ENCODE results near the gene AKR1C2. TPM values are rescaled to one million over a fixed set of nuclear protein-coding genes. Genes with fewer than 3 reads are reported as not detected.
"Not testable (repeated sequence)": the region's sequence is repeated elsewhere in the genome, so short reads cannot be mapped to it uniquely, and the experiment has no call there.

AKR1C2 gene
- total RNA-seq, 1 experiment from 2014 or later: 1,997 TPM

DNA sequence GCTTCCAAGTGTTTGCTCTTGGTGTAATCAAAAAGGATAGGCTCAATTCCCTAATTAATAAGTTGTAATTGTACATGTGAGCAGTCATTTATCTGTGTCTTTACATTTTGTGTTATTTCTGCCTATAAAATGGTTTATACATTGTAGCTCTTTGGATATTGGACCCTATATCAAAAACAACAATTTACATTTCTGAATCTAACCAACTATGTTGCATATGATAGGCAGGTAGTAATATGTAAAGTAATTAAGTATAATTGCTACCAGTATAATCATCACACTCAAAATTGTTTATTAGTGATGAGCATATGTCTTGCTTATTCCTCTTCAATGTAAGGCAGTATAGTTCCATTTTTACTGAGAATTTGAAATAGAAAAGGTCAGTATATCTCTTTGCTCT, 26.6 kb downstream of the AKR1C2 start:
- H3K4me3 ChIP-seq: no peak overlapping the region
- H3K27ac ChIP-seq: no peak overlapping the region
- POLR2A ChIA-PET (ENCODE audit: unreplicated experiment): no interaction called here
- H3K9me2 ChIP-seq (ENCODE audit: insufficient read depth): no peaks in the 10 kb centered on the region
- intact Hi-C loops (cut with micrococcal nuclease; ENCODE audit: unreplicated experiment): no loop called here
- peaks cover 21% of the 10 kb centered on the region; the same call in 1 of the 2 replicates for H3F3A ChIP-seq (ENCODE audit: insufficient read depth, low read depth)
- no peak for DNase-seq
- H3K4me2 ChIP-seq: no peak overlapping the region
- no peaks in the 10 kb centered on the region for H4K20me1 ChIP-seq (ENCODE audit: insufficient read depth)
- BruUV-seq (replicated peaks): no TSS peak
- no peak for TF ChIP-seq EZH2 (IDR thresholded peaks at IDR 0.05; ENCODE audit: low read depth)
- no peak for TF ChIP-seq CTCF (conservative IDR thresholded peaks at IDR 0.05)
- H3K27me3 ChIP-seq (ENCODE audit: insufficient read depth, low read depth): no peaks in the 10 kb centered on the region
- peaks cover 6% of the 10 kb centered on the region; the same call in 1 of the 2 replicates for H3K4me1 ChIP-seq (replicated peaks; ENCODE audit: insufficient read depth)
- CTCF ChIA-PET: no interaction called here
- no peaks in the 10 kb centered on the region for H3K9me3 ChIP-seq (ENCODE audit: insufficient read depth, low read depth)
- no peak overlapping the region for H2AFZ ChIP-seq
- no peaks in the 10 kb centered on the region for H3K36me3 ChIP-seq (ENCODE audit: low read depth)
- H3K79me2 ChIP-seq (ENCODE audit: low read depth): no peaks in the 10 kb centered on the region

DNA sequence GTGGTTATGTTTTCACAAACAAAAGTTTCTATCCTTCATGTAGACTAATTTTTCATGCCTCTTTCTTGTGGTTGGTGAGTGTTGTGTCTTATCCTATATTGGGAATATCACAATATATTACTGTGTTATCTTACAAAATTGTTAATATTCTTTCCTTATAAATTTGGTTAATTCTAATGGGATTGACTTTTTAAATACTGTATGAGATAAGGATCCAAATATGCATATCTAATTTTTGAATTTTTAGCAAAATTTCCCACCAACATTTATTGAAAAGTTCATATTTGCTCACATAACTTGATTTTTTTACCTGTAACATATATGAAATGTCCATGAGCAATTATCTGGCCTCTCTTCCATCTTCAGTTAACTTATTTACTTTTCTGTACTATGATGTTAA, 29.3 kb downstream of the AKR1C2 start:
- intact Hi-C loops (cut with micrococcal nuclease; ENCODE audit: unreplicated experiment); H3K4me1 ChIP-seq (replicated peaks; ENCODE audit: insufficient read depth); H3K4me2 ChIP-seq: not testable (repeated sequence)

GRCh38 chr10:4973294-4973693, 30.4 kb downstream of the AKR1C2 start:
- H2AFZ ChIP-seq; H3K27ac ChIP-seq; H3K27me3 ChIP-seq (ENCODE audit: insufficient read depth, low read depth); H3K36me3 ChIP-seq (ENCODE audit: low read depth); POLR2A ChIA-PET (ENCODE audit: unreplicated experiment); H3K9me3 ChIP-seq (ENCODE audit: insufficient read depth, low read depth); H4K20me1 ChIP-seq (ENCODE audit: insufficient read depth); BruUV-seq (replicated peaks); H3K4me2 ChIP-seq; H3F3A ChIP-seq (ENCODE audit: insufficient read depth, low read depth); H3K9me2 ChIP-seq (ENCODE audit: insufficient read depth); H3K4me1 ChIP-seq (replicated peaks; ENCODE audit: insufficient read depth); H3K79me2 ChIP-seq (ENCODE audit: low read depth); CTCF ChIA-PET; DNase-seq; intact Hi-C loops (cut with micrococcal nuclease; ENCODE audit: unreplicated experiment); H3K4me3 ChIP-seq: not testable (repeated sequence)

More for the DNA sequence above, 29.3 kb downstream of the AKR1C2 start:
- CTCF ChIA-PET; H3K79me2 ChIP-seq (ENCODE audit: low read depth); POLR2A ChIA-PET (ENCODE audit: unreplicated experiment); H3K27ac ChIP-seq; H3F3A ChIP-seq (ENCODE audit: insufficient read depth, low read depth); H3K9me3 ChIP-seq (ENCODE audit: insufficient read depth, low read depth); H3K27me3 ChIP-seq (ENCODE audit: insufficient read depth, low read depth); H4K20me1 ChIP-seq (ENCODE audit: insufficient read depth); DNase-seq; H3K9me2 ChIP-seq (ENCODE audit: insufficient read depth); H3K4me3 ChIP-seq; H3K36me3 ChIP-seq (ENCODE audit: low read depth); BruUV-seq (replicated peaks); H2AFZ ChIP-seq: not testable (repeated sequence)

- TSS peak; percentile 0 for BruUV-seq (replicated peaks)
- DNase-seq; H3K4me3 ChIP-seq; H3K4me1 ChIP-seq (replicated peaks; ENCODE audit: insufficient read depth); H4K20me1 ChIP-seq (ENCODE audit: insufficient read depth); H2AFZ ChIP-seq; H3K27ac ChIP-seq; H3F3A ChIP-seq (ENCODE audit: insufficient read depth, low read depth); H3K4me2 ChIP-seq; CTCF ChIA-PET; H3K9me2 ChIP-seq (ENCODE audit: insufficient read depth); intact Hi-C loops (cut with micrococcal nuclease; ENCODE audit: unreplicated experiment); H3K79me2 ChIP-seq (ENCODE audit: low read depth); POLR2A ChIA-PET (ENCODE audit: unreplicated experiment); H3K9me3 ChIP-seq (ENCODE audit: insufficient read depth, low read depth); H3K36me3 ChIP-seq (ENCODE audit: low read depth); H3K27me3 ChIP-seq (ENCODE audit: insufficient read depth, low read depth): not testable (repeated sequence)
Observed at GRCh38 chr10:4972369-4973142, 31.1 kb downstream of the AKR1C2 start.

DNA sequence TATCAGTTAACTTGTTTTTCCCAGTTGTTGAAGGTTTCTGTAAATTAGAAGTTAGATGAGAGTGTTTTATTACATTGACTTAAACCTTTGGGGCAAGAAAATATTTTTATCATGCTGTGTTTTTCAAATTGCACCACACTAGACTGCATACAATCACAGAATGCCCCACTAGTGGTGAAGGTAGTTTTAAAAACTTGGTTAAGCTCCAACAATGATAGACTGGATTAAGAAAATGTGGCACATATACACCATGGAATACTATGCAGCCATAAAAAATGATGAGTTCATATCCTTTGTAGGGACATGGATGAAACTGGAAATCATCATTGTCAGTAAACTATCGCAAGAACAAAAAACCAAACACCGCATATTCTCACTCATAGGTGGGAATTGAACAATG, 33.3 kb downstream of the AKR1C2 start:
- H3K9me2 ChIP-seq (ENCODE audit: insufficient read depth); H3K36me3 ChIP-seq (ENCODE audit: low read depth); H3K4me1 ChIP-seq (replicated peaks; ENCODE audit: insufficient read depth); H3K9me3 ChIP-seq (ENCODE audit: insufficient read depth, low read depth); H3F3A ChIP-seq (ENCODE audit: insufficient read depth, low read depth); H3K4me3 ChIP-seq; BruUV-seq (replicated peaks); intact Hi-C loops (cut with micrococcal nuclease; ENCODE audit: unreplicated experiment); H3K27ac ChIP-seq; H3K27me3 ChIP-seq (ENCODE audit: insufficient read depth, low read depth); CTCF ChIA-PET; DNase-seq; H2AFZ ChIP-seq; H4K20me1 ChIP-seq (ENCODE audit: insufficient read depth); H3K4me2 ChIP-seq: not testable (repeated sequence)
- H3K79me2 ChIP-seq (ENCODE audit: low read depth): peaks cover 25% of the 10 kb centered on the region
- POLR2A ChIA-PET (ENCODE audit: unreplicated experiment): interaction anchor here (0.6 kb wide), 1 partner anchor 138 kb away, joined by 3 read pairs; no protein-coding TSS in a partner anchor

DNA sequence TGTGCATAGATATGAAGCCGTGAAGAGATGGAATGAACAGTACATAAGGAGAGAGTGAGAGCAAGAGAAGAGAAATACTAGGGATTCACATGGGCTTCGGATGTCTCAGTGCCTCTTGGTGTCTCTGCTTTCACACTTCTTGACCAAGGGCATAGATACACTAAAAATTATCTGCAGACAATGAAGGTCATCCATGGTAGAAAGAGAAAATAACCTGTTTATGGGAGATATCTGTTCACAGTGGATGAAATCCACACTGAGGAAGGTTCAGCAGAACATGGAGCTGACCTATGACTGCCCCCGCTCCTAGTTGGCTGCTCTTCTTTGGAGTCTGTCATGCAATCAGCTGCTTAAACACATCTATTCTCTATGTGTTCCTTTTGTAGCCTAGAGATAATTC, 34.4 kb downstream of the AKR1C2 start:
- CTCF ChIA-PET: interaction anchor here (0.6 kb wide), 1 partner anchor 325 kb away, joined by 4 read pairs; no protein-coding TSS in a partner anchor
- H3K27ac ChIP-seq; H3K4me3 ChIP-seq; BruUV-seq (replicated peaks); H3F3A ChIP-seq (ENCODE audit: insufficient read depth, low read depth); H3K36me3 ChIP-seq (ENCODE audit: low read depth); H2AFZ ChIP-seq; POLR2A ChIA-PET (ENCODE audit: unreplicated experiment); H3K27me3 ChIP-seq (ENCODE audit: insufficient read depth, low read depth); DNase-seq; intact Hi-C loops (cut with micrococcal nuclease; ENCODE audit: unreplicated experiment); H4K20me1 ChIP-seq (ENCODE audit: insufficient read depth); H3K9me3 ChIP-seq (ENCODE audit: insufficient read depth, low read depth); H3K4me1 ChIP-seq (replicated peaks; ENCODE audit: insufficient read depth); H3K9me2 ChIP-seq (ENCODE audit: insufficient read depth): not testable (repeated sequence)
- H3K4me2 ChIP-seq: peak overlapping the region; percentile 42; the same call in 1 of the 2 replicates
- H3K79me2 ChIP-seq (ENCODE audit: low read depth): peaks cover 36% of the 10 kb centered on the region
